Uterus (tissue), 2 donors: ENCODE measurements around the gene ASB10.

Experiments
- CTCF ChIP-seq, 4 experiments: fragments of 200-600 bp in 2 of 4; fragments of 450-650 bp in 2 of 4; sonication (generic) in 2 of 4; IDR thresholded peaks; one replicate each; pipeline ENCODE4 v1.5.1; 2016 to 2019; ENCODE audit warnings: antibody characterized with exemption in 4 of 4, mild to moderate bottlenecking in 2 of 4, moderate library complexity in 1 of 4
- POLR2A ChIP-seq, 2 donors: fragments of 450-650 bp; IDR thresholded peaks; one replicate each; pipeline ENCODE4 v1.6.1; 2016; ENCODE audit warnings: antibody characterized with exemption in 2 of 2, mild to moderate bottlenecking in 1 of 2, moderate library complexity in 1 of 2

GRCh38 chr7:151140826-151141225 is 46.2 kb downstream of the ASB10 start:
- no peak for TF ChIP-seq CTCF (IDR thresholded peaks at IDR 0.05)
- TF ChIP-seq POLR2A (IDR thresholded peaks at IDR 0.05), result no peak
